Measurements from ENCODE around the gene PCBP4.

DNA sequence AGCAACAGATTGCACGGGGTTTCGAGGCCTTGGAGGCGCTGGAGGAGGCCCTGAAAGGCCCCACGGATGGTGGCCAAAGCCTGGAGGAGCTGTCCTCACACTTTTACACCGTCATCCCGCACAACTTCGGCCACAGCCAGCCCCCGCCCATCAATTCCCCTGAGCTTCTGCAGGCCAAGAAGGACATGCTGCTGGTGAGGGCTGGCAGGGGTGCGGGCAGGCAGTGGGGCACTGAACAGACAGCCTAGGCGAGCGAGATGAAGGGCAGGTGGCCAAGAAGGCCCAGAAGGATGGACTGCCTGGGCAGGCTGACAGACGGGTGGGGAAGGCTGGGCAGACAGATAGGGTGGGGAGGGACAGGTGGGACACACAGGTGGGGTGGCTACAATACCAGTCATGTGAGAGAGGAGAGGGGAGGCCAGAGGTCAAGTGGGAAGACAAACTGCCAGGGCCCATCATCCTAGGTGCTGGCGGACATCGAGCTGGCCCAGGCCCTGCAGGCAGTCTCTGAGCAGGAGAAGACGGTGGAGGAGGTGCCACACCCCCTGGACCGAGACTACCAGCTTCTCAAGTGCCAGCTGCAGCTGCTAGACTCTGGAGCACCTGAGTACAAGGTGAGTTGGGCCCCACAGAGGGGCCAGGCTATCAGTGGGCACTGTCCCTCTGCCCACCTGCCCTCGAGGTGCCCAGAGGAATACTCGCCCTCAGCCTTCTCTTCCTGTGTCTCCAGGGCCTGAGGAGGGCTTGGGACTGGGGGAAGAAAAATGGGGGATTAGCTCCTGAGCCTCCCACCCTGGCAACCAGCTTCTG, 22.0 kb downstream of the PCBP4 start:
- TF ChIP-seq, protein P1, sequence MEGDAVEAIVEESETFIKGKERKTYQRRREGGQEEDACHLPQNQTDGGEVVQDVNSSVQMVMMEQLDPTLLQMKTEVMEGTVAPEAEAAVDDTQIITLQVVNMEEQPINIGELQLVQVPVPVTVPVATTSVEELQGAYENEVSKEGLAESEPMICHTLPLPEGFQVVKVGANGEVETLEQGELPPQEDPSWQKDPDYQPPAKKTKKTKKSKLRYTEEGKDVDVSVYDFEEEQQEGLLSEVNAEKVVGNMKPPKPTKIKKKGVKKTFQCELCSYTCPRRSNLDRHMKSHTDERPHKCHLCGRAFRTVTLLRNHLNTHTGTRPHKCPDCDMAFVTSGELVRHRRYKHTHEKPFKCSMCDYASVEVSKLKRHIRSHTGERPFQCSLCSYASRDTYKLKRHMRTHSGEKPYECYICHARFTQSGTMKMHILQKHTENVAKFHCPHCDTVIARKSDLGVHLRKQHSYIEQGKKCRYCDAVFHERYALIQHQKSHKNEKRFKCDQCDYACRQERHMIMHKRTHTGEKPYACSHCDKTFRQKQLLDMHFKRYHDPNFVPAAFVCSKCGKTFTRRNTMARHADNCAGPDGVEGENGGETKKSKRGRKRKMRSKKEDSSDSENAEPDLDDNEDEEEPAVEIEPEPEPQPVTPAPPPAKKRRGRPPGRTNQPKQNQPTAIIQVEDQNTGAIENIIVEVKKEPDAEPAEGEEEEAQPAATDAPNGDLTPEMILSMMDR (IDR thresholded peaks at IDR 0.05): no peak
- TF ChIP-seq POLR2A (IDR thresholded peaks at IDR 0.05): no peak
